Neural cell (in vitro differentiated cells): ENCODE data around the gene IRS2. TPM values are rescaled to one million over a fixed set of nuclear protein-coding genes. Genes with fewer than 3 reads are reported as not detected.

Experiments used
- H2AFZ ChIP-seq: fragments of 200-600, 300-800 bp; sonication (generic), shearing (Covaris generic); 2 replicates; pipeline ENCODE4 v1.6.0; 2014; ENCODE audit warnings: low read depth, mild to moderate bottlenecking, antibody characterized with exemption, low read length, moderate library complexity
- H3F3A ChIP-seq: fragments of 200-600 bp; shearing (Covaris generic); 2 replicates; pipeline ENCODE4 v1.6.1; 2016; ENCODE audit warnings: mild to moderate bottlenecking, moderate library complexity, mixed read lengths, antibody characterized with exemption, low read length; ENCODE audit not compliant: insufficient read depth, poor library complexity, severe bottlenecking
- H3K27ac ChIP-seq: fragments of 200-600, 300-800 bp; sonication (generic), shearing (Covaris generic); 2 replicates; pipeline ENCODE4 v1.5.1; 2014; ENCODE audit warnings: mild to moderate bottlenecking, low read length, moderate library complexity
- H3K27me3 ChIP-seq: fragments of 300-800, 200-600 bp; sonication (generic), shearing (Covaris generic); 2 replicates; pipeline ENCODE4 v1.6.0; 2014; ENCODE audit warnings: mild to moderate bottlenecking, low read depth, low read length, moderate library complexity; ENCODE audit not compliant: insufficient read depth
- H3K36me3 ChIP-seq: fragments of 300-800, 200-600 bp; sonication (generic), shearing (Covaris generic); 2 replicates; pipeline ENCODE4 v1.5.1; 2014; ENCODE audit warnings: mild to moderate bottlenecking, antibody characterized with exemption, low read length, moderate library complexity; ENCODE audit not compliant: insufficient read depth
- H3K4me2 ChIP-seq: fragments of 300-800, 200-600 bp; sonication (generic), shearing (Covaris generic); 2 replicates; pipeline ENCODE4 v1.6.0; 2014; ENCODE audit warnings: mild to moderate bottlenecking, low read length
- H3K4me3 ChIP-seq: fragments of 300-800, 200-600 bp; sonication (generic), shearing (Covaris generic); 2 replicates; pipeline ENCODE4 v1.5.1; 2014; ENCODE audit warnings: mild to moderate bottlenecking, low read length, moderate library complexity
- H3K79me2 ChIP-seq: fragments of 200-600 bp; shearing (Covaris generic); replicated peaks from 2 replicates; pipeline ENCODE4 v1.6.0; 2014; ENCODE audit warnings: mild to moderate bottlenecking, low read length, moderate library complexity; ENCODE audit not compliant: insufficient read depth
- H3K9ac ChIP-seq: fragments of 300-800, 200-600 bp; sonication (generic), shearing (Covaris generic); 2 replicates; pipeline ENCODE4 v1.6.1; 2016; ENCODE audit warnings: mild to moderate bottlenecking, low read length, mixed read lengths
- H3K9me2 ChIP-seq: fragments of 200-600 bp; shearing (Covaris generic); 2 replicates; pipeline ENCODE4 v1.6.1; 2016; ENCODE audit warnings: mild to moderate bottlenecking, low read length, mixed read lengths; ENCODE audit not compliant: insufficient read depth
- H3K9me3 ChIP-seq: fragments of 200-600, 300-800 bp; sonication (generic), shearing (Covaris generic); 2 replicates; pipeline ENCODE4 v1.6.1; 2016; ENCODE audit warnings: mild to moderate bottlenecking, mixed run types, low read length, moderate library complexity, mixed read lengths
- H4K20me1 ChIP-seq: fragments of 200-600 bp; shearing (Covaris generic); 2 replicates; pipeline ENCODE4 v1.6.1; 2016; ENCODE audit warnings: mild to moderate bottlenecking, mixed run types; ENCODE audit not compliant: insufficient read depth
- CTCF ChIP-seq: fragments of 450-650 bp; IDR thresholded peaks from 2 replicates; pipeline ENCODE4 v1.5.1; 2014; ENCODE audit warnings: antibody characterized with exemption, mild to moderate bottlenecking, moderate library complexity; ENCODE audit not compliant: poor library complexity, severe bottlenecking
- EP300 ChIP-seq: fragments of 450-650 bp; conservative IDR thresholded peaks from 2 replicates; pipeline ENCODE4 v1.6.1; 2014; ENCODE audit warnings: antibody characterized with exemption, mild to moderate bottlenecking, moderate library complexity; ENCODE audit not compliant: poor library complexity, severe bottlenecking
- EZH2 ChIP-seq: fragments of 200-600, 300-800 bp; shearing (Covaris generic), sonication (generic); IDR thresholded peaks from 2 replicates; pipeline ENCODE4 v1.6.1; 2014; ENCODE audit warnings: antibody characterized with exemption, low read length, borderline replicate concordance, mild to moderate bottlenecking; ENCODE audit not compliant: insufficient read depth, poor library complexity, severe bottlenecking
- MXI1 ChIP-seq: fragments of 450-650 bp; conservative IDR thresholded peaks from 2 replicates; pipeline ENCODE4 v1.6.1; 2014; ENCODE audit warnings: antibody characterized with exemption, mild to moderate bottlenecking; ENCODE audit not compliant: poor library complexity, severe bottlenecking
- POLR2AphosphoS5 ChIP-seq: IDR thresholded peaks from 2 replicates; pipeline ENCODE4 v1.6.1; 2012
- RAD21 ChIP-seq: fragments of 450-650 bp; conservative IDR thresholded peaks from 2 replicates; pipeline ENCODE4 v1.6.1; 2014; ENCODE audit warnings: antibody characterized with exemption, mild to moderate bottlenecking, moderate library complexity
- SMC3 ChIP-seq: fragments of 450-650 bp; conservative IDR thresholded peaks from 2 replicates; pipeline ENCODE4 v1.6.1; 2014; ENCODE audit warnings: antibody characterized with exemption, mild to moderate bottlenecking, moderate library complexity; ENCODE audit not compliant: poor library complexity
- TAF1 ChIP-seq: IDR thresholded peaks from 2 replicates; pipeline ENCODE4 v1.6.1; 2012; ENCODE audit warnings: low read depth
- polyA plus RNA-seq: library from polyadenylated mRNA; depleted of rRNA; stranded (reverse); fragments of >200 nt; gene quantifications from 2 replicates; pipeline ENCODE4 v1.2.3, GENCODE V29; 2014
- TF ChIP-seq, protein P1 (sequence below): IDR thresholded peaks from 2 replicates; pipeline ENCODE4 v1.6.1; 2012; ENCODE audit warnings: borderline replicate concordance

IRS2 gene
- polyA plus RNA-seq, 1 donor from 2014 or later, result 7.1 TPM

DNA sequence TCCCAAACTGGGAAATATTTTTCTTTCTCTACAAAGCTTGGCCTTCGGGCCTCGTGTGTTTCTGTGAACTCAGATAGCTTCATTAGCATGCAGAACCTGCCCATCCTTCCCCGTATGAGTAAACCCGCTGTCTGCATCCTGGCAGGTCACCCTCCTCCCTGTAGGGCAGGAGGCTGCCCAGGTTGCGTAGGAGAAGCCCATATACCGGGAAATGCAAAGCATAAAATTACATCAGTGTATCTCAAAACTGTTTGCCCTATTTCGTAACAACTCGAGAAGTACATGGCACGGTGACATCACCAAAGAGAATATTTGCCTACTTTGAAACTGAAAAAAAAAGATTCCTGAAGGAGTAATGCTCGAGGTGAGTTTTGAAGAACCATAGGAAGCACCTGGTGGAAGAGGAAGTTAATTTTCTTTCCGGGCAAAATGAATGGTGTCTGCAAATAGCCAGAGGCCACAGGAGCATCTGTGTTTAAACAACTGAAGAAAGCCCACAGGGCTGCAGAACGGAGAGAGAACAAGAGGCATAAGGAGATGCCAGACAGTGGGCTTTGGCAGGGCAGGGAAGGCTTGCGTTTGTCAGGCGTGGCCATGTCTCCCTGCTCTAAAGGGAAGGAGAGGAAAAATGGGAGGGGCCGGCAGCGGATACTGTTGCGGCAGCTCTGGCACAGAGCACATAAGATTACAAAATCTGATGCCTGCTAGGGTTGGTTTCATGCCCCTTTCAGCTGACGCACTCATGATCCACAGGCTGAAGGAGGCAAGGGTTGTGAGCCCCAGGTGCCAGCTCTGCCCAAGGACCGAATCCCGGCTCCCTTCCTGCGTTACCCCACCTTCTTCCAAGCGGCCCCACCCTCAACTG is 81.4 kb downstream of the IRS2 start:
- no peak overlapping the region for H3K27ac ChIP-seq
- TF ChIP-seq EP300 (no peak), TAF1 (no peak), EZH2 (no peak), SMC3 (no peak), RAD21 (no peak), CTCF (no peak), MXI1 (no peak), POLR2AphosphoS5 (no peak)
- TF ChIP-seq, protein P1, sequence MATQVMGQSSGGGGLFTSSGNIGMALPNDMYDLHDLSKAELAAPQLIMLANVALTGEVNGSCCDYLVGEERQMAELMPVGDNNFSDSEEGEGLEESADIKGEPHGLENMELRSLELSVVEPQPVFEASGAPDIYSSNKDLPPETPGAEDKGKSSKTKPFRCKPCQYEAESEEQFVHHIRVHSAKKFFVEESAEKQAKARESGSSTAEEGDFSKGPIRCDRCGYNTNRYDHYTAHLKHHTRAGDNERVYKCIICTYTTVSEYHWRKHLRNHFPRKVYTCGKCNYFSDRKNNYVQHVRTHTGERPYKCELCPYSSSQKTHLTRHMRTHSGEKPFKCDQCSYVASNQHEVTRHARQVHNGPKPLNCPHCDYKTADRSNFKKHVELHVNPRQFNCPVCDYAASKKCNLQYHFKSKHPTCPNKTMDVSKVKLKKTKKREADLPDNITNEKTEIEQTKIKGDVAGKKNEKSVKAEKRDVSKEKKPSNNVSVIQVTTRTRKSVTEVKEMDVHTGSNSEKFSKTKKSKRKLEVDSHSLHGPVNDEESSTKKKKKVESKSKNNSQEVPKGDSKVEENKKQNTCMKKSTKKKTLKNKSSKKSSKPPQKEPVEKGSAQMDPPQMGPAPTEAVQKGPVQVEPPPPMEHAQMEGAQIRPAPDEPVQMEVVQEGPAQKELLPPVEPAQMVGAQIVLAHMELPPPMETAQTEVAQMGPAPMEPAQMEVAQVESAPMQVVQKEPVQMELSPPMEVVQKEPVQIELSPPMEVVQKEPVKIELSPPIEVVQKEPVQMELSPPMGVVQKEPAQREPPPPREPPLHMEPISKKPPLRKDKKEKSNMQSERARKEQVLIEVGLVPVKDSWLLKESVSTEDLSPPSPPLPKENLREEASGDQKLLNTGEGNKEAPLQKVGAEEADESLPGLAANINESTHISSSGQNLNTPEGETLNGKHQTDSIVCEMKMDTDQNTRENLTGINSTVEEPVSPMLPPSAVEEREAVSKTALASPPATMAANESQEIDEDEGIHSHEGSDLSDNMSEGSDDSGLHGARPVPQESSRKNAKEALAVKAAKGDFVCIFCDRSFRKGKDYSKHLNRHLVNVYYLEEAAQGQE, result no peak

DNA sequence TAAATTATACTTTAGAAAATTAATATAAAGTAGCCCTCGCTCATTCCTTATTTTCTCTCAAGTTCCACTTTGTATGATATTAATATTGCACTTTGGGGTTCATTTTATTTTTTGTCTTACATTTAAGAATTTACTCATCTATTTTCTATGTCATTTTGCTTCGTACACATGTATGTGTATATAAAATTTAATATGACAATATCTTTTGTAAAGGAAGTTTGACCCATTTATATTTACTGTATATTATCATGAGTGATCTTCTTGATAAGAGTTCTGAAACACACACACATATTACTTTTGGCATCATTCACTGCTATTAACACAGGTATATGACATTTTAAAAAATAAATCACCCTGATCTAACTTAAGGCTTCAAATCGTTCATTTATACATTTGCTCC is 83.1 kb downstream of the IRS2 start:
- Histone ChIP-seq H3K9ac (no peak overlapping the region), H3K36me3 (no peaks in the 10 kb centered on the region), H3K4me2 (no peak overlapping the region), H3K27me3 (no peaks in the 10 kb centered on the region), H3K79me2 (no peaks in the 10 kb centered on the region), H3K4me3 (no peak overlapping the region), H3K27ac (no peak overlapping the region), H3F3A (no peaks in the 10 kb centered on the region), H3K9me2 (no peaks in the 10 kb centered on the region), H2AFZ (no peak overlapping the region), H4K20me1 (no peaks in the 10 kb centered on the region), H3K9me3 (no peaks in the 10 kb centered on the region)
- TF ChIP-seq EZH2 (no peak), POLR2AphosphoS5 (no peak), CTCF (no peak), RAD21 (no peak), EP300 (no peak)
- TF ChIP-seq, protein P1, result no peak

More for the DNA sequence above, 81.4 kb downstream of the IRS2 start:
- Histone ChIP-seq H3K27me3 (no peaks in the 10 kb centered on the region), H2AFZ (no peak overlapping the region), H3K4me2 (no peak overlapping the region), H3F3A (no peaks in the 10 kb centered on the region), H3K9ac (no peak overlapping the region), H3K9me2 (no peaks in the 10 kb centered on the region), H4K20me1 (no peaks in the 10 kb centered on the region), H3K79me2 (no peaks in the 10 kb centered on the region), H3K36me3 (no peaks in the 10 kb centered on the region), H3K4me3 (no peak overlapping the region), H3K9me3 (no peaks in the 10 kb centered on the region)
